ENCODE measurements around the gene CAPN14. TPM values are rescaled to one million over a fixed set of nuclear protein-coding genes. Genes with fewer than 3 reads are reported as not detected.
"Not testable (repeated sequence)": the region's sequence is repeated elsewhere in the genome, so short reads cannot be mapped to it uniquely, and the experiment has no call there.

CAPN14 gene
- total RNA-seq, 3 donors from 2014 or later = 0.09 to 0.14 TPM; not detected in 1

DNA sequence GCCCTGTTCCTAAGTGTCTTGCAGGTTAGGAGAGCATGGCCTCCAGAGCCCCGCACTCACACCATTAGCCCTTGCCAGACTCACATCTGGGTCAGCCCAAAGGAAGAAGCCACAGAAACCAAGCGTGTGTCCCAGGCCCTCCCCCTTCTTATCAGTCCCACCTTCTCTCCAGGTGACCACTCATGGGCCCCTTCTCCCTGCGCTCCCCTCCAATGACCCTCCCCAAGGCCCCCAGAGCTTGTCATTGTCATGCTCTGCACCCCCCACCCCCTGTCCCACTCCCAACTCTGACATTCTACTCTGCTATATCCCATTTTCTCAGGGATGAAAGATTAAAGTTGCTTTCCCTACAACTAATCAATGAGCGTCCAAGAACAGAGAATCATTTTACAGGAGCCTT, 30.1 kb downstream of the CAPN14 start:
- Histone ChIP-seq H3K4me3 (no peak overlapping the region), H3K36me3 (ENCODE audit: low read depth) (no peaks in the 10 kb centered on the region), H3K4me1 (ENCODE audit: low read depth) (no peaks in the 10 kb centered on the region), H3K9me3 (no peaks in the 10 kb centered on the region)
- intact Hi-C loops (cut with DNase I, micrococcal nuclease) = no loop called here
- TF ChIP-seq, protein P1, sequence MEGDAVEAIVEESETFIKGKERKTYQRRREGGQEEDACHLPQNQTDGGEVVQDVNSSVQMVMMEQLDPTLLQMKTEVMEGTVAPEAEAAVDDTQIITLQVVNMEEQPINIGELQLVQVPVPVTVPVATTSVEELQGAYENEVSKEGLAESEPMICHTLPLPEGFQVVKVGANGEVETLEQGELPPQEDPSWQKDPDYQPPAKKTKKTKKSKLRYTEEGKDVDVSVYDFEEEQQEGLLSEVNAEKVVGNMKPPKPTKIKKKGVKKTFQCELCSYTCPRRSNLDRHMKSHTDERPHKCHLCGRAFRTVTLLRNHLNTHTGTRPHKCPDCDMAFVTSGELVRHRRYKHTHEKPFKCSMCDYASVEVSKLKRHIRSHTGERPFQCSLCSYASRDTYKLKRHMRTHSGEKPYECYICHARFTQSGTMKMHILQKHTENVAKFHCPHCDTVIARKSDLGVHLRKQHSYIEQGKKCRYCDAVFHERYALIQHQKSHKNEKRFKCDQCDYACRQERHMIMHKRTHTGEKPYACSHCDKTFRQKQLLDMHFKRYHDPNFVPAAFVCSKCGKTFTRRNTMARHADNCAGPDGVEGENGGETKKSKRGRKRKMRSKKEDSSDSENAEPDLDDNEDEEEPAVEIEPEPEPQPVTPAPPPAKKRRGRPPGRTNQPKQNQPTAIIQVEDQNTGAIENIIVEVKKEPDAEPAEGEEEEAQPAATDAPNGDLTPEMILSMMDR (IDR thresholded peaks at IDR 0.05) = no peak
- no peak for ATAC-seq
- DNase-seq = no peak

DNA sequence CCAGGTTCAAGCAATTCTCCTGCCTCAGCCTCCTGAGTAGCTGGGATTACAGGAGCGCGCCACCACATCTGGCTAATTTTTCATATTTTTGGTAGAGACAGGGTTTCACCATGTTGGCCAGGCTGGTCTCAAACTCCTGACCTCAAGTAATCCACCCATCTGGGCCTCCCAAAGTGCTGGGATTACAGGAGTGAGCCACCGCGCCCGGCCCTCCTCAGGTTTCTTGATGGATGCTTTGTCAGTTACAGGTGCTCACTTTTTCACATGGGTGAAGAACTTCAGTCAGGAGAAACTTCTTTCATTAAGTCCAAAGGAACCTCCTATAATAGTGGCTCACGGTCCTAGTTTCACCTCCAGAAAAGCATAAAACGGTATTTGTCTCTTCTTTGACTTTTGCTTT, 33.3 kb downstream of the CAPN14 start:
- DNase-seq, ATAC-seq: not testable (repeated sequence)

DNA sequence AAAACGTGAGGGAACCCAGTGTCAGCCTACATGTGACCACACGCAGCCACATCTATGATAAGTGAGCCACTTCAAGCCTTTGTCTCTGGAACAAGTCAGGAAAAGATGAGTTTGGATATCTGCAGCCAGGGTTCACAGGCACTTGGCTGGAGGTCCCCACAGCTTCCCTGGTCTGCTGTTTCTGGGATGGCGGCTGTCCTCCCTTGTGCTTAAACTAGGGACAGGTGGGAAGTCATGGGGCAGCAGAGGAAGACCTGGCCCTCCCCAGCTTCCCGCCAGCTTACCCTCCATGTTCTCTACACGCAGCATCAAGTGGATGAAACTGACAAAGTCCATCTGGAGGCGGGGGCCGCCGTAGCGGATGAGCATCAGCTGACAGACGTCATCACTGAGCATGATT, 40.6 kb downstream of the CAPN14 start:
- Histone ChIP-seq H3K9me3 (no peaks in the 10 kb centered on the region), H3K4me3 (no peak overlapping the region), H3K4me1 (ENCODE audit: low read depth) (no peaks in the 10 kb centered on the region), H3K36me3 (ENCODE audit: low read depth) (no peaks in the 10 kb centered on the region)
- TF ChIP-seq, protein P1 (IDR thresholded peaks at IDR 0.05) = no peak
- intact Hi-C loops (cut with DNase I, micrococcal nuclease) = no loop called here
- no peak for ATAC-seq
- no peak for DNase-seq

More for the DNA sequence above, 33.3 kb downstream of the CAPN14 start:
- intact Hi-C loops (cut with DNase I, micrococcal nuclease); H3K4me3 ChIP-seq; H3K4me1 ChIP-seq (ENCODE audit: low read depth); H3K9me3 ChIP-seq; H3K36me3 ChIP-seq (ENCODE audit: low read depth): not testable (repeated sequence)

DNA sequence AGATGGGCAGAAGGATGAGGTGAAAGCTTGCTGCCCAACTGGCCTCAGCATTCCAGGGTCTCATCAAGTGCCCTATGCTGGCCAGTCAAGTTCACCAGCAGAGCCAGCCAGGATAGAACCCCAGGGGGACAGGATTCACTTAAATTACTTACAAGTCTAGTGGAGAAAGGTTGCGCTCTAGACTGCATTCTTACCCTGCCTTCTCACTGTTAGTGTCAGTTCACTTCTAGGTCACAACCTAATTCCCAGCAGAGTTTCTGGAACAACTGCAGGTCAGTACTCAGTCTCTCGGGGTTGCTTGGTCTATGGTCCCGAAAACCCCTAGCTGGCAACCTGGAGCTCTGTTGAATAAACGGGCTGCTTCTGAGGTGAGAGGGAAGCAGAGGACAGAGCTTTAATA, 46.2 kb downstream of the CAPN14 start:
- DNase-seq (no peak), ATAC-seq (no peak)
- H3K4me1 ChIP-seq (ENCODE audit: low read depth) = no peaks in the 10 kb centered on the region
- H3K4me3 ChIP-seq = no peak overlapping the region
- TF ChIP-seq, protein P1 (IDR thresholded peaks at IDR 0.05) = no peak
- no peaks in the 10 kb centered on the region for H3K36me3 ChIP-seq (ENCODE audit: low read depth)
- intact Hi-C loops (cut with DNase I, micrococcal nuclease) = no loop called here
- no peaks in the 10 kb centered on the region for H3K9me3 ChIP-seq

DNA sequence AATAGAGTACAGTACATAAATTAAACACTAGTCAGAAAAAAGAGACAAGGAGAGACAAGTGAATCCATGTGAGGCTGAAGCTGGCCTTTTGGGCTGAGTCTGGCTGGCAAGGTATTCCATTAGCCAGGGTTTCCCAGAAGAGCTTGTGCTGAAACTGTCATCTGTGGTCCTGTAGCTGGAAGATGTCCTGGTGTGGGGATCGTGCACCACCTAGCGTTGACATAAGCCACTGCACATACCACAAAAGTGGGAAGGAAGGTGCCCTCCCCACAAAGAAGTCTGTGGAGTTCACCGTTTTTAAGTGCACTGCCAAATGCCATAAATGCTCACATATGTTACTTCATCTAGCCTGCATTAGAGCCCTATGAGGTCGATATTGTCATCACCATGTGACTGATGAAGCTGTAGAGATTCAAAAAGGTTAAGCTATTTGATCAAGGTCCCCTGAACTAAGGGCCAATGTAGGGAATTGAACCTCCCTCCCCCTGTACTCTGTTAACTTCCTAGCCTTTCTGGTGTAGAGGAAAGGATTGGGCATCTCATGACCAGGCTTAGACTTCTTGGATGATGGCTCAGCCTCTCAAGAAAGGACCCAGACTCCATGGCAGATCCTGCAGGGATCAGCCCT, 47.1 kb downstream of the CAPN14 start:
- Histone ChIP-seq H3K4me1 (ENCODE audit: low read depth) (no peaks in the 10 kb centered on the region), H3K4me3 (no peak overlapping the region), H3K9me3 (no peaks in the 10 kb centered on the region), H3K36me3 (ENCODE audit: low read depth) (no peaks in the 10 kb centered on the region)
- ATAC-seq = peak; percentile 88
- intact Hi-C loops (cut with DNase I, micrococcal nuclease) = no loop called here
- peak in 2 of 3 donors; percentile 51 to 64 for DNase-seq
- TF ChIP-seq, protein P1 (IDR thresholded peaks at IDR 0.05) = peak; percentile 52

DNA sequence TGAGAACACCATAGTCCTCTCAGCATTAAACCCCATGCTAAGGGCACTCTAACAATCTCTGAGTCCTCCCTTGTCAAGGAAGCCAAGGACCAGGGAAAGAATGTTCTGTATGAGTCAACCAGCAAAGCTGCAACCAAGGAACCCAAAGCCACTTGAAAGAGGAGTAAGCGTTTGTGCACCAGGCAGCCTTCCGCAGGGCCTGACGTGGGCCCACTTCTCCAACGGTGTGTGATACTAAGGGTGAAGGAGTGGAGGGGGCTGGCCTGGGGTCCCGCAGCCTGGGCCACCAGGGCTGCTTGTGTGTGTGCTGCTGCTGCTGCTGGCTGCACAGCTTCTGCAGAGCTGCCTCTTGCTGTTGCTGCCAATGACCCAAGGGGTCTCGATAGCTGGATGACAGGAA, 49.0 kb downstream of the CAPN14 start:
- H3K4me3 ChIP-seq = no peak overlapping the region
- ATAC-seq (no peak), DNase-seq (no peak)
- TF ChIP-seq, protein P1 (IDR thresholded peaks at IDR 0.05) = no peak
- intact Hi-C loops (cut with DNase I, micrococcal nuclease) = loop anchor here in 1 of 2 donors (5.0 kb wide), 1 partner anchor 456 kb away; no protein-coding TSS in a partner anchor
- H3K9me3 ChIP-seq = no peaks in the 10 kb centered on the region
- no peaks in the 10 kb centered on the region for H3K36me3 ChIP-seq (ENCODE audit: low read depth)
- no peaks in the 10 kb centered on the region for H3K4me1 ChIP-seq (ENCODE audit: low read depth)
